ENCODE data around the gene EOLA2.

DNA sequence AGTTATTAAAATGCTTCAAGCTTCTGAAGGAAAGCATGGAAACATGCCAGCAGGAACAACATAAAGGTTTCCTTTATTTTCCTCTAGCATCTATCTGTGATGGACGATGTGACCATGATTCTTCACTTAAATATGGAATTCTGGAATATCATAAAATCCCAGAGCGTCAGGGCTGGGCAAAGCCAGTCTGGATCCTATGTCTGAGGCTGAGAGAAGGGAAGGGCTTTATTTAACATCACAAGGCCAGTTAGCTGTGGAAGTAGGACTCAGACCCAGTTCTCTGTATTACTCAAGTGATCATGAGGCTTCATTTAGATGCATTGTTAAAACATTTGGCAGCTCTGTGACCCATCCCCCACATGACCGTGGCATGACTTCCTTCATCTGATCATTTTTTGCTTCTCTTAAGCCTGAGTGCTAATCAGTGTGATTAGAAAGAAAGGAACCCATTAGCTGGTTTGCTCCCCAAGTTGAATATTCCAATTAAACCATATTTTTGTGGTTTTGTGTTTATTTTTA lies 40.9 kb upstream of the EOLA2 start:
- TF ChIP-seq, protein P1, sequence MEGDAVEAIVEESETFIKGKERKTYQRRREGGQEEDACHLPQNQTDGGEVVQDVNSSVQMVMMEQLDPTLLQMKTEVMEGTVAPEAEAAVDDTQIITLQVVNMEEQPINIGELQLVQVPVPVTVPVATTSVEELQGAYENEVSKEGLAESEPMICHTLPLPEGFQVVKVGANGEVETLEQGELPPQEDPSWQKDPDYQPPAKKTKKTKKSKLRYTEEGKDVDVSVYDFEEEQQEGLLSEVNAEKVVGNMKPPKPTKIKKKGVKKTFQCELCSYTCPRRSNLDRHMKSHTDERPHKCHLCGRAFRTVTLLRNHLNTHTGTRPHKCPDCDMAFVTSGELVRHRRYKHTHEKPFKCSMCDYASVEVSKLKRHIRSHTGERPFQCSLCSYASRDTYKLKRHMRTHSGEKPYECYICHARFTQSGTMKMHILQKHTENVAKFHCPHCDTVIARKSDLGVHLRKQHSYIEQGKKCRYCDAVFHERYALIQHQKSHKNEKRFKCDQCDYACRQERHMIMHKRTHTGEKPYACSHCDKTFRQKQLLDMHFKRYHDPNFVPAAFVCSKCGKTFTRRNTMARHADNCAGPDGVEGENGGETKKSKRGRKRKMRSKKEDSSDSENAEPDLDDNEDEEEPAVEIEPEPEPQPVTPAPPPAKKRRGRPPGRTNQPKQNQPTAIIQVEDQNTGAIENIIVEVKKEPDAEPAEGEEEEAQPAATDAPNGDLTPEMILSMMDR (conservative IDR thresholded peaks at IDR 0.05; ENCODE audit: low read length): no peak
- no peak for TF ChIP-seq EZH2phosphoT487 (IDR thresholded peaks at IDR 0.05; ENCODE audit: borderline replicate concordance, low read depth, low read length)

Data from OCI-LY7 (cell line).